Activated CD4-positive, alpha-beta memory T cell treated with anti-CD3 and anti-CD28 coated beads for 36 hours (primary cell): ENCODE results near the gene CDC42BPA. TPM values are rescaled to one million over a fixed set of nuclear protein-coding genes. Genes with fewer than 3 reads are reported as not detected.
"Not testable (repeated sequence)": the region's sequence is repeated elsewhere in the genome, so short reads cannot be mapped to it uniquely, and the experiment has no call there.

Experiments used
- CTCF ChIA-PET: fragments of 350-600 bp; sonication (Branson Sonifier 250); formaldehyde crosslinking; loops from one replicate; lab custom pipeline; 2021; ENCODE audit warnings: antibody characterized with exemption, inconsistent platforms; lab: Charles Lee
- POLR2A ChIA-PET: fragments of 350-600 bp; sonication (Branson Sonifier 250); formaldehyde crosslinking; loops from one replicate; lab custom pipeline; 2021; ENCODE audit warnings: antibody characterized with exemption; lab: Charles Lee
- DNase-seq: peaks from one replicate; pipeline ENCODE4 v3.0.0-alpha.2; 2020
- H3K27ac Mint-ChIP-seq: one replicate; pipeline ENCODE4 v1.8.0; 2021; ENCODE audit warnings: mixed read lengths
- H3K27me3 Mint-ChIP-seq: one replicate; pipeline ENCODE4 v1.8.0; 2021; ENCODE audit warnings: mixed read lengths
- H3K36me3 Mint-ChIP-seq: one replicate; pipeline ENCODE4 v1.8.0; 2021; ENCODE audit warnings: mixed read lengths
- H3K4me1 Mint-ChIP-seq: one replicate; pipeline ENCODE4 v1.8.0; 2021; ENCODE audit warnings: low read depth, mixed read lengths
- H3K4me3 Mint-ChIP-seq: one replicate; pipeline ENCODE4 v1.8.0; 2021; ENCODE audit warnings: mild to moderate bottlenecking, mixed read lengths
- H3K9me3 Mint-ChIP-seq: one replicate; pipeline ENCODE4 v1.8.0; 2021; ENCODE audit warnings: mixed read lengths
- intact Hi-C: fragments of 100-400 bp; cut with micrococcal nuclease; formaldehyde crosslinking; loops from one replicate; pipeline ENCODE4 v1.15.1; 2023
- total RNA-seq, 2 experiments: library from RNA; stranded (reverse); gene quantifications; one replicate each; pipeline ENCODE4 v1.2.3, GENCODE V29; 2021

Gene CDC42BPA
- total RNA-seq, 2 experiments from 2014 or later: 2.1 to 3.1 TPM

DNA sequence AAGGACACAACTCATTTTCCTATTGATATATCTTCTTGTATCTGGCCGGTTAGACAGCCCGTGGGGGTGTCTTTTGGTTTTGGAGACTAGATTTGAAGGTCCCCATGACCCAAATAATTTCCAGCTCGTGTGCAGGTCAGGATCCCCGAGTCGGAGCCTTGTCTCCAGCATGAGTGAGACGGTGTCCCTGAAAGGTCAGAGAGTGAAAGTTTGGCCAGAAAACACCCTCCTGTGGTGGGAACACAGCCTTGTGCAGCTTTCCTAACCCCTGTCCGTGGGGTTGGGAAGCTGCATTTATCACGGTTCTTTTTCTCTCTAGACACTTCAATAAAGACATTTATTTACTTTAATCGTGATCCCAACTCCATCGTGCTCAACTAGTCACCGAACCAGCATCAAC is 360.6 kb downstream of the CDC42BPA start:
- H3K27ac Mint-ChIP-seq: no peak overlapping the region
- POLR2A ChIA-PET: no interaction called here

DNA sequence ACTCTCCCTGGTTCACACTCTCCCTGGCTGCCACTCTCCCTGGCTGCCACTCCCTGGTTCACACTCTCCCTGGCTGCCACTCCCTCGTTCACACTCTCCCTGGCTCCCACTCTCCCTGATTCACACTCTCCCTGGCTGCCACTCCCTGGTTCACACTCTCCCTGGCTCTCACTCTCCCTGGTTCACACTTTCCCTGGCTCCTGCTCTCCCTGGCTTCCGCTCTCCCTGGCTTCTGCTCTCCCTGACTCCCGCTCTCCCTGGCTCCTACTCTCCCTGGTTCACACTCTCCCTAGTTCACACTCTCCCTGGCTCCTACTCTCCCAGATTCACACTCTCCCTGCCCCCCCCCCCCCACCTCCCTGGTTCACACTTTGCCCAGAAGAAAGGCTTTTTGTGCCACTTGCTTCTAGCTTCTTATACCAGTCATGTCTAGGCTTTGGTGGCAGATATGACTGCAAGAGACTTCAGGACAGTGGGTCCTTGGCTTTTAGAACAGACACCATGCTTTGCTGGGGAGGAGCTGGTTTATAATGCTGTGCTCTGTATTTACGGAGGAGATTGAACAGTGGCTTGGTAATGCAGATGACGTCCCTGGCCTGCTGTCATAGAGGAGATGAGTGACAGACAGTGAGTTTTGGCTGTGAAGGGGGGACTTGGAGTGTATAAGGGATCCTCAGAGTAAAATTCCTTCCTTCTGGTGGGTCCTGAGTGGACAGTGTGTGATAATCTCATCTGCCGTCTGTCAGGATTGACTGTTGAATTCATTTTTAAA is 361.2 kb downstream of the CDC42BPA start:
- peaks cover 22% of the 10 kb centered on the region for H3K4me1 Mint-ChIP-seq
- DNase-seq: no peak
- no peak overlapping the region for H3K4me3 Mint-ChIP-seq
- ChIA-PET POLR2A (no interaction called here), CTCF (no interaction called here)
- intact Hi-C loops: no loop called here
- no peak overlapping the region for H3K27ac Mint-ChIP-seq
- H3K27me3 Mint-ChIP-seq: no peaks in the 10 kb centered on the region
- H3K36me3 Mint-ChIP-seq: no peaks in the 10 kb centered on the region
- no peaks in the 10 kb centered on the region for H3K9me3 Mint-ChIP-seq

More for the DNA sequence above, 360.6 kb downstream of the CDC42BPA start:
- no peaks in the 10 kb centered on the region for H3K9me3 Mint-ChIP-seq
- intact Hi-C loops: no loop called here
- DNase-seq: no peak
- CTCF ChIA-PET: no interaction called here
- no peak overlapping the region for H3K4me3 Mint-ChIP-seq
- no peaks in the 10 kb centered on the region for H3K36me3 Mint-ChIP-seq
- no peaks in the 10 kb centered on the region for H3K27me3 Mint-ChIP-seq
- H3K4me1 Mint-ChIP-seq: peaks cover 22% of the 10 kb centered on the region

DNA sequence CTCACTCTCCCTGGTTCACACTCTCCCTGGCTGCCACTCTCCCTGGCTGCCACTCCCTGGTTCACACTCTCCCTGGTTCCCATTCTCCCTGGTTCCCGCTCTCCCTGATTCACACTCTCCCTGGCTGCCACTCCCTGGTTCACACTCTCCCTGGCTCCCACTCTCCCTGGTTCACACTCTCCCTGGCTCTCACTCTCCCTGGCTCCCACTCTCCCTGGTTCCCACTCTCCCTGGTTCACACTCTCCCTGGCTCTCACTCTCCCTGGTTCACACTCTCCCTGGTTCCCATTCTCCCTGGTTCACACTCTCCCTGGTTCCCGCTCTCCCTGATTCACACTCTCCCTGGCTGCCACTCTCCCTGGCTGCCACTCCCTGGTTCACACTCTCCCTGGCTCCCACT is 362.4 kb downstream of the CDC42BPA start:
- H3K4me3 Mint-ChIP-seq, DNase-seq, H3K36me3 Mint-ChIP-seq, CTCF ChIA-PET, H3K27me3 Mint-ChIP-seq, H3K9me3 Mint-ChIP-seq, intact Hi-C loops, H3K27ac Mint-ChIP-seq, POLR2A ChIA-PET: not testable (repeated sequence)
- H3K4me1 Mint-ChIP-seq: peaks cover 15% of the 10 kb centered on the region

DNA sequence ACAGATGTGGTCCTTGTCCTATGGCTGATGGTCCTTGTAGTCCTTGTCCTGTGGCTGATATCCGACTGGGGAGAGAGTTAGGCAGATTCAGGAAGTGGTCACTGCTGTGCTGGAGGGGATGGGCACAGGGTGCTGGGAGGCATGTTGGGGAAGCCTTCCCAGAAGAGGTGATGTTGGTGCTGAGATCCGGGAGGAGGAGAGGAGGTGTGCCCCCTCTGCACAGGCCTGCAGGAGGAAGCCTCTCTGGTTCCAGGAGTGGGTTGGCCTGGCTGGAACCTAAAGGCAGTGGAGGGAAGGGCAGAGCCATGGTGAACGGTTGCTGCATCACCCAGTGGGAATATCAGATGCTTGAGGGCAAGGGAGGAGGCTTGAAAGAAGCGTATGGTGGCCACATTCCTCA is 363.5 kb downstream of the CDC42BPA start:
- intact Hi-C loops: no loop called here
- Mint-ChIP-seq H3K4me3 (no peak overlapping the region), H3K9me3 (no peaks in the 10 kb centered on the region), H3K27me3 (no peaks in the 10 kb centered on the region), H3K4me1 (peaks cover 11% of the 10 kb centered on the region), H3K36me3 (no peaks in the 10 kb centered on the region), H3K27ac (no peak overlapping the region)
- ChIA-PET CTCF (no interaction called here), POLR2A (no interaction called here)
- DNase-seq: no peak

DNA sequence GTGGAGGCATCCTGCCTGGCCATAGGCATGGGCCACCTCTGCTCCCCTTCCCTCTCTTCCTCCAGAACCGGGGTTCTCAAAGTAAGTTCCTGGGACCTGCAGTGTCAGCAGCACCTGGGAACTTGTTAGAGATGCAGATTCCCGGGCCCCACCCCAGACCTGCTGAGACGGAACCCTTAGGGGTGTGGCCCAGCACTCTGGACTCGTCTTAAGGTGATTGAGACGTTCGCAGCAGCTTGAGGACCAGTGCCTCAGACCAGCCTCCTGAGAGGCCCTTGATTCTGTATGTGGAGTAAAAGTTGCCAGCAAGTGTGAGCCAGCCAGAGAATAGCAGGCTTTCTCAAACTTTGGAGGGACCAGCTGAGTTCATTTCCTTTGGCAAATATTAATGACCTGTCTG is 364.0 kb downstream of the CDC42BPA start:
- intact Hi-C loops: no loop called here
- Mint-ChIP-seq H3K36me3 (no peaks in the 10 kb centered on the region), H3K4me3 (no peak overlapping the region), H3K9me3 (no peaks in the 10 kb centered on the region), H3K27me3 (no peaks in the 10 kb centered on the region), H3K4me1 (peaks cover 6% of the 10 kb centered on the region), H3K27ac (no peak overlapping the region)
- ChIA-PET POLR2A (no interaction called here), CTCF (no interaction called here)
- DNase-seq: no peak

DNA sequence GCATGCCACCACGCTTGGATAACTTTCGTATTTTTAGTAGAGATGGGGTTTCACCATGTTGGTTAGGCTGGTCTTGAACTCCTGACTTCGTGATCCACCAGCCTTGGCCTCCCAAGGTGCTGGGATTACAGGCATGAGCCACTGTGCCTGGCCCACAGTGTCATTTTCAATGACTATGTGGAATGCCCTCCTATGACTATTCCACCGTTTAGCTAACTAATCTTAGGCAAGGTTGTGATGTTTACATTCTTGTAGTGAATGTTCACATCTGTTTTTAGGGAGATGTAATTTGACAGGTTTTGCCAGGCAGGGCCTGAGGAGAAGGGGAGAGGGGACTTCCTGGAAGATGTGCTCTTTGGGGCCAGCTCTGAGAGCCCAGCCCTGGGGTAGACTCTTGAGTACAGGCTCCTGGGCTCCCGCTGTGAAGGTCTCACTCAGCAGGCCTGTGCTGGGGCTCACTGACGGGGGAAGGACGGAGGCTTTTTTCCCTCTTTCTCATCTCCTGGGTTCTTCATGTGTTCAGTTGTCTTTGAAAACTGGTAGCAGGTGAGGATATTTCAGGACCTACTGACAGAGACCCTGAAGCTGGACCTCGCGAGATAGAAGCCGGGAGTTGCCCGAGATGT is 365.0 kb downstream of the CDC42BPA start:
- DNase-seq: no peak
- POLR2A ChIA-PET: no interaction called here
- Mint-ChIP-seq H3K4me3 (no peak overlapping the region), H3K4me1 (no peaks in the 10 kb centered on the region), H3K9me3 (no peaks in the 10 kb centered on the region), H3K36me3 (no peaks in the 10 kb centered on the region), H3K27ac (no peak overlapping the region), H3K27me3 (no peaks in the 10 kb centered on the region)
- CTCF ChIA-PET: no interaction called here
- intact Hi-C loops: no loop called here

DNA sequence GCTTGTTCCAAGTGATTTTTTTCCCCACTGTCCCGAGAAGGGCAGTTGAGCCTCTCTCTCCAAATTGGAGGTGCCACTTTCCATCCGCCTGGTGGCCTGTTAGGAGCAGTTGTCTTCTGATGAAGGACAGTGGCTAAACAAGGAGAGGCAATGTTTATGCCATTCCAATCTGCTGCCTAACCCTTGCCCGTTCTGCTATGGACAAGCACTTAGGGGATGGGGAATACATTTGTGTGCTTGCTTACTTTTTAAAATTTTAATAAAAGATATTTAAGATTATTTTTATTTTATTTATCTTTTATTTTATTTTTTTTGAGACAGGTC is 366.2 kb downstream of the CDC42BPA start:
- Mint-ChIP-seq H3K9me3 (peaks cover 3% of the 10 kb centered on the region), H3K27me3 (no peaks in the 10 kb centered on the region), H3K4me3 (no peak overlapping the region), H3K4me1 (peaks cover under 1% of the 10 kb centered on the region), H3K36me3 (no peaks in the 10 kb centered on the region), H3K27ac (no peak overlapping the region)
- CTCF ChIA-PET: no interaction called here
- POLR2A ChIA-PET: no interaction called here
- intact Hi-C loops: no loop called here
- DNase-seq: no peak

DNA sequence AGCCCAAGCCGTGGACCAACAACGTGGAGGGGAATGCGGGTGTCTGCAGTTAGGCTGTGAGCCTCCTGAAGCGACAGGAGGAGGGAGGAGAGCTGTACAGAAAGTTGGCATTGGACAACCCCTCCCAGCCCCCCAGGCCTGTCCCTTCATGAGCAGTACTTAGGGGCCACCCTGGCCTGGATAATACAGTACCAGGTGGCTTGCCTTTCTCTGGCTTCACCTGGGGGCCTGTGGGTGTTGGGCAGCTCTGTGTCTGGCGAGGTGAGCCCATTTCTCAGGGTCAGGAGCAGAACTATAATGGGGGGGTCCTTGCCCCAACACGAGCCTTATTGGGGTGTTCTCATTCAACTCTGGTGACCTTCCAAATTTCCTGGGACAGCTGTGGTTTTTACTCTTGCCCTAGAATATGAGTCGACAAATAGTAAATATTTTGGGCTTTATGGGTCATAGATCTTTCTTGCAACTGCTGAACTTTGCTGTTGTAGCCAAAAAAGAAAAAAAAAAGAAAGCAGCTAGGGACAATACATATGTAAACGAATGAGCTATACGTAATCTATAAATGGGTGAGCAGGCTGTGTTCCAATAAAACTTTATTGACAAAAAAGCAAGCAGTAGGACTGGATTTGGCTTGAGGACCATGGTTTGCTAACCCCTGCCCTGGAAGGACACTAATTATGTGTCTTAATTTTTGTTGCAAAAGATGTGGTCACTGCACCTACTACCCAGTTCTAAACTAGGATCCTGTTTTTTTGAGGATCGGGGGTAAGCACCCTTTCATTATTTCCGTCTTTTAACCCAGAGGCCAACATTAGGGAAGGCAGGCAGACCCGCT is 366.8 kb downstream of the CDC42BPA start:
- H3K27ac Mint-ChIP-seq: no peak overlapping the region
- intact Hi-C loops: no loop called here
- H3K36me3 Mint-ChIP-seq: no peaks in the 10 kb centered on the region
- POLR2A ChIA-PET: no interaction called here
- no peaks in the 10 kb centered on the region for H3K27me3 Mint-ChIP-seq
- no peak overlapping the region for H3K4me3 Mint-ChIP-seq
- CTCF ChIA-PET: no interaction called here
- DNase-seq: no peak
- H3K9me3 Mint-ChIP-seq: peaks cover 3% of the 10 kb centered on the region
- H3K4me1 Mint-ChIP-seq: peaks cover 4% of the 10 kb centered on the region

DNA sequence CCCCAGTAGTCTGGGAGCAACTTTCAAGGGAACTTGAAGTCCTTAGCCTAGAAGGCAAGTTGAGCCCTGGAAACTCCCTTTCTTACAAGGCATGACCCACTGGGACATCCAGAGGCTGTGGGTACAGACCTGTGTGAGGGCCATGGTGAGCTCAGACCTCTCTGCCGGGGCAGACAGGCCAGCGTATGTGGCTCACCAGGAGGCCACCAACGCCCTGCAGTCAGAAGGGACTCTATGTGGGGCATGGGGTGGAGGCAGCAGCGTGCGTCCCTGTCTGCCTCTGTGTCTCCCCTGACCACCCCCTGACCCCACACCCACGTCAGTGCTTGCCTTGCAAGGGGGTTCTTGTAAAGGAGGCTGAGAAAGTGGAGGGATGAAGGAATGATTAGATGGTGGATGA is 367.4 kb downstream of the CDC42BPA start:
- Mint-ChIP-seq H3K4me1 (peaks cover 4% of the 10 kb centered on the region), H3K36me3 (no peaks in the 10 kb centered on the region), H3K4me3 (no peak overlapping the region), H3K27me3 (no peaks in the 10 kb centered on the region), H3K9me3 (peaks cover 3% of the 10 kb centered on the region), H3K27ac (no peak overlapping the region)
- no peak for DNase-seq
- ChIA-PET POLR2A (no interaction called here), CTCF (no interaction called here)
- intact Hi-C loops: no loop called here

DNA sequence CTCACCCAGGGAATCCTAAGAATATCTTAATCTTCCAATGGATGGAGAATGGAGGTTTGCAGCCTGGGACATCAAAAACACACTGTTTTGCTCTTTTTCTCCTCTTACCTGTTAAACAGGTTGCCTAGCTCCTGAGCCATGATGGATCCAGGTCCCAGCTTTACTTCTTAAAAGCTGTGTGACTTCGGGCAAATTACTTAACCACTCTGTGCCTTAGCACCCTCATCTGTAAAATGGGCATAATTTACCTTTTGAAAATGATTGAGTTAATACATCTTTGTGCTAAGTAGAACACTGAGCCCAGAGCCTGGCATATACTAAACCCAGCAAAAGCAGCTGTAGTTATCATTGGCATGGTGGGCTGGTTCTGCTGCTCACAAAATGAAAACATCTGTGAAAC is 368.0 kb downstream of the CDC42BPA start:
- intact Hi-C loops: no loop called here
- ChIA-PET POLR2A (no interaction called here), CTCF (no interaction called here)
- H3K4me1 Mint-ChIP-seq: peaks cover 4% of the 10 kb centered on the region
- no peaks in the 10 kb centered on the region for H3K36me3 Mint-ChIP-seq
- no peak overlapping the region for H3K4me3 Mint-ChIP-seq
- DNase-seq: no peak
- no peak overlapping the region for H3K27ac Mint-ChIP-seq
- H3K9me3 Mint-ChIP-seq: peaks cover 3% of the 10 kb centered on the region
- H3K27me3 Mint-ChIP-seq: no peaks in the 10 kb centered on the region

DNA sequence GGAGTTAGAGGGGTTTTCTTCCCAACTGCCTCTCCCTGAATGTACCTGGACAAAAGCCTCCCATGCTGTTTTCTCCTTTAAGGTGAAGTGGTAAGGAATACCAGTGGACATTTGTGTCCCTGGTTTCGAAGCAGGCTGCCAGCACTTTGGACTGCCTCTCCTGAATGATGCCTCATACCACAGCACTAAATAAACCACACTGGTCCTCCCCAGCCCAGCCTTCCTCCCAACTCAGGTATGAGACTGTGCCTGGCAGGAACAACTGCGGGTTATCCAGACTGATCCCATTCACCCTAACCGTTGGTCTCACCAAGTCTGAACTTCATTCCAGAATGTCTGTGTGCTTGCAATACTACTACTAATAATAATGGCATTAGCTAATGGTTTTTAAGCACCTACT is 368.9 kb downstream of the CDC42BPA start:
- H3K27me3 Mint-ChIP-seq: no peaks in the 10 kb centered on the region
- CTCF ChIA-PET: no interaction called here
- H3K9me3 Mint-ChIP-seq: peaks cover 3% of the 10 kb centered on the region
- H3K4me3 Mint-ChIP-seq: no peak overlapping the region
- H3K36me3 Mint-ChIP-seq: no peaks in the 10 kb centered on the region
- POLR2A ChIA-PET: no interaction called here
- no peak for DNase-seq
- intact Hi-C loops: no loop called here
- H3K27ac Mint-ChIP-seq: no peak overlapping the region
- H3K4me1 Mint-ChIP-seq: peaks cover 4% of the 10 kb centered on the region

DNA sequence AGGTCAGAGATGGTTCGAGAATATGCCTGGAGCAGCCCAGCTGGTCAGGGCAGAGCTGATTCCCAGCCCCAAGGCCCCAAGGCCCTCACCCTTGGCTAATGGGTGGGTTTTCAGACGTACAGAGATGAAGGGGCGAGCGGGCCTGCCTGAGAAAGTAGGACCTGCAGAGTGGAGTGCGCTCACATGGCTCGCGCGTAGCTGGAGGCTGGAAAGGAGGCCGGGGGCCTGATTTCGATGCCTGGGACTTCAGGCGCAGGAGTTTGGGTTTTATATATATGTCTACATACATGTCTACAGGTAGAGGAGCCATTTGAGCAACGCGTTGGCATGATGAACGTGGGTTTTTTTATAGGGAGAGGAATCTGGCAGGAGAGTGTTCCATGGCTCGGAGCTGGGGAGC is 369.3 kb downstream of the CDC42BPA start:
- CTCF ChIA-PET: no interaction called here
- POLR2A ChIA-PET: no interaction called here
- Mint-ChIP-seq H3K4me3 (no peak overlapping the region), H3K36me3 (no peaks in the 10 kb centered on the region), H3K27me3 (no peaks in the 10 kb centered on the region), H3K4me1 (peaks cover 6% of the 10 kb centered on the region), H3K9me3 (peaks cover 3% of the 10 kb centered on the region), H3K27ac (no peak overlapping the region)
- intact Hi-C loops: no loop called here
- no peak for DNase-seq
